Fibroblast of skin of right quadriceps (primary cell): Measurements from ENCODE around the gene TP53BP2.
"Not testable (repeated sequence)": the region's sequence is repeated elsewhere in the genome, so short reads cannot be mapped to it uniquely, and the experiment has no call there.

ENCODE experiments used
- DNase-seq: peaks from one replicate; pipeline ENCODE4 v3.0.0-alpha.2; 2013

The TP53BP2 gene

GRCh38 chr1:223740038-223740736 lies 105.6 kb downstream of the TP53BP2 start:
- DNase-seq, result not testable (repeated sequence)

- DNase-seq, result peak; percentile 45
These were observed 106.2 kb downstream of the TP53BP2 start for GRCh38 chr1:223739366-223740037.

- no peak for DNase-seq
These were observed 107.0 kb downstream of the TP53BP2 start for GRCh38 chr1:223738465-223739365.

GRCh38 chr1:223737342-223737741 lies 108.4 kb downstream of the TP53BP2 start:
- no peak for DNase-seq

- DNase-seq, result not testable (repeated sequence)
These were observed 109.1 kb downstream of the TP53BP2 start for GRCh38 chr1:223736638-223737037.

GRCh38 chr1:223733898-223734852 lies 111.6 kb downstream of the TP53BP2 start:
- no peak for DNase-seq

- peak; percentile 49 for DNase-seq
These were observed 112.6 kb downstream of the TP53BP2 start for GRCh38 chr1:223732993-223733798.

GRCh38 chr1:223731133-223731770 lies 114.5 kb downstream of the TP53BP2 start:
- peak; percentile 76 for DNase-seq

- no peak for DNase-seq
These were observed 115.1 kb downstream of the TP53BP2 start for GRCh38 chr1:223730479-223731132.

GRCh38 chr1:223729906-223730305 lies 115.8 kb downstream of the TP53BP2 start:
- DNase-seq, result no peak
